GM13977 (cell line): ENCODE results near the gene EID2.

Experiments
- DNase-seq: peaks from one replicate; pipeline ENCODE4 v3.0.0; 2012; ENCODE audit warnings: low spot score
- CTCF ChIP-seq: IDR thresholded peaks from 2 replicates; pipeline ENCODE4 v1.5.1; 2012; ENCODE audit warnings: mild to moderate bottlenecking, control low read depth; ENCODE audit not compliant: insufficient read depth; ENCODE audit errors: extremely low read depth, missing control alignments
- in situ Hi-C: fragments of 300-500 bp; cut with MboI; formaldehyde crosslinking; loops from one replicate; pipeline ENCODE4 v1.12.0; 2022; ENCODE audit warnings: low sequenced_read_pairs, low pct_unique_long_range_greater_than_20kb, mixed read lengths, inconsistent platforms; ENCODE audit not compliant: unreplicated experiment

The EID2 gene

GRCh38 chr19:39566064-39566463 is 26.1 kb upstream of the EID2 start:
- DNase-seq, result no peak
- TF ChIP-seq CTCF, result no peak
- in situ Hi-C loops, result no loop called here

- no peak for TF ChIP-seq CTCF
- DNase-seq, result no peak
Measured at GRCh38 chr19:39563408-39563807, 23.4 kb upstream of the EID2 start.

GRCh38 chr19:39558624-39559117 is 18.7 kb upstream of the EID2 start:
- DNase-seq, result no peak
- in situ Hi-C loops, result no loop called here
- no peak for TF ChIP-seq CTCF

More at GRCh38 chr19:39563408-39563807, 23.4 kb upstream of the EID2 start:
- in situ Hi-C loops, result no loop called here

GRCh38 chr19:39557811-39558623 is 18.1 kb upstream of the EID2 start:
- no peak for DNase-seq
- in situ Hi-C loops, result no loop called here
- TF ChIP-seq CTCF, result no peak

- no peak for DNase-seq
- TF ChIP-seq CTCF, result no peak
- in situ Hi-C loops, result no loop called here
Measured at GRCh38 chr19:39555883-39556282, 15.9 kb upstream of the EID2 start.

- in situ Hi-C loops, result no loop called here
- no peak for DNase-seq
- no peak for TF ChIP-seq CTCF
Measured at GRCh38 chr19:39554701-39555311, 14.8 kb upstream of the EID2 start.
